GM23248 (cell line): ENCODE measurements around the gene LOXL4.

Experiments used
- EZH2 ChIP-seq: fragments of 200-600 bp; sonication (generic); IDR thresholded peaks from 2 replicates; pipeline ENCODE4 v1.6.1; 2018; ENCODE audit warnings: antibody characterized with exemption, mild to moderate bottlenecking; ENCODE audit not compliant: insufficient read depth, poor library complexity, severe bottlenecking
- EZH2phosphoT487 ChIP-seq: fragments of 200-600 bp; sonication (generic); IDR thresholded peaks from 2 replicates; pipeline ENCODE4 v1.6.1; 2018; ENCODE audit warnings: antibody characterized with exemption, moderate library complexity, mild to moderate bottlenecking, low read depth; ENCODE audit not compliant: insufficient read depth

- TF ChIP-seq EZH2 (no peak), EZH2phosphoT487 (no peak)
These were observed 19.3 kb upstream of the LOXL4 start for GRCh38 chr10:98287321-98287720.
